DMS153 (cell line): ENCODE data around the gene MYPN.
"Not testable (repeated sequence)": the region's sequence is repeated elsewhere in the genome, so short reads cannot be mapped to it uniquely, and the experiment has no call there.

Experiments
- DNase-seq: peaks from one replicate; lab custom pipeline; 2025; lab: John Stamatoyannopoulos, UW

MYPN gene

GRCh38 chr10:68137171-68137570, 27.9 kb downstream of the MYPN start:
- no peak for DNase-seq

DNA sequence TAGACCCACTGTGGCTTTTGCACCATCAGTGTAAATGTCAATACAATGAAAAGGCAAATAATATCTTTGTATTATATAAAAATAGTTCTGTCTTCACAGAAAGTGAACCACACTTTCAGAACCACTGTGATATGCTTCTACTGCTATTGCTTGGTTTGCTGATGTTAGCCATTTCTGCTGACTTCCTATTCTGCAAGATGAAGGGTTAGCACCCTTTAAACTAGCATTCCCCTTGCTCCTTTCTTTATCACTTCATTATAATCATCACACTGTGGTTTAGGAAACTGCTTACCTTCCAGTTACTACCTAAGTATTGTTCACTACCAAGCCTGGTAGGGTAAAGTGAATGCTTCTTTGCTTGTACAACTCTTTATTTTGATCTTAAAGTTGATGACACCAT, 29.2 kb downstream of the MYPN start:
- no peak for DNase-seq

DNA sequence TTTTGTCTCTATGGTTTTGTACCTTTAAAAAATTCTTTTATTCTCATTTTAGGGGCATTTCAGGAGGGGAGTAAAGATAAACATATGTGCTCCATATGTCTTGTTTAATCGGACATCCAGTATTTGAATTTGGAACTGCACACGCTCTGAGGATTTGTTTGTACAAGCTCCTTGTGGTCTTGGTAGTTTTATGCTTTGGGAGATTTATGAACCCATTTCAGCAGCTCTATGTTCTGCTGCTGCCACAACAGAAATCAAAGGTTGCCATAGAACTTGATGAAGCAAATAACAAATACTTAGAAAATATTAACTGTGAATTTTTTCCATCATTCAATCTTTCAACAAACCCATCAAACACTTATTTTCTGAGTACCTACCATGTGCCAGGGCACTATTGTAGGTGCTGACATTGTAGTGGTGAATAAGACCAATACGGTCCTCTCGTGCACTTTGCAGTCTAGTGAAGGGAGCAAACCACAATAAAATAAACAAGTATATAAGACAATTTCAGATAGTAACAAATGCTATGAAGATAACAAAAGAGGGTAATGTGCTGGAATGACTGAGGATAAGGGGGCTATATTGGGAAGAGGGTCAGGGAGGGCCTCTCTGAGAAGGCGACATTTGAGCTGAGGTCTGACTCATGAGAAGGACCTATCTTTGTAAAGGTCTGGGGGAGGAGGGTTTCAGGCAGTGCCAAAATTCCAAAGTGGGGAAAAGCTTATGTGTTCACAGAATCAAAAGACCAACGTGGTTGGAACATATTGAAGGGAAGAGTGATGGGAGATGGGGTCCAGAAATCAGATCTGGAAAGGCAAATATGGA, 30.4 kb downstream of the MYPN start:
- no peak for DNase-seq

DNA sequence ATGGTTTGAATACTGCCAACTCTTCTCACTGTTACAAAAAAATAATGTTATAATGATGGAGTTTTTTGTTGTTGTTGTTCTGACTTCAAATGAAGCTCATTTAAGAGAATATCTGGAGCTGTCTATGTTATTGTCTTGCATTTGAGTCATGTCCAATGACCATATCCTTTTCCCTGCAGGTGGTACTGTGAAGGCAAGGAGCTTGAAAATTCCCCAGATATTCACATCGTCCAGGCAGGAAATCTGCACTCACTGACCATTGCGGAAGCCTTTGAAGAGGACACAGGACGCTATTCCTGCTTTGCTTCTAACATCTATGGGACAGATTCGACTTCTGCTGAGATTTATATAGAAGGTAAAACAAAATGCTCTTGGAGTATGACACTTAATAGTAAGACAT, 33.5 kb downstream of the MYPN start:
- no peak for DNase-seq

DNA sequence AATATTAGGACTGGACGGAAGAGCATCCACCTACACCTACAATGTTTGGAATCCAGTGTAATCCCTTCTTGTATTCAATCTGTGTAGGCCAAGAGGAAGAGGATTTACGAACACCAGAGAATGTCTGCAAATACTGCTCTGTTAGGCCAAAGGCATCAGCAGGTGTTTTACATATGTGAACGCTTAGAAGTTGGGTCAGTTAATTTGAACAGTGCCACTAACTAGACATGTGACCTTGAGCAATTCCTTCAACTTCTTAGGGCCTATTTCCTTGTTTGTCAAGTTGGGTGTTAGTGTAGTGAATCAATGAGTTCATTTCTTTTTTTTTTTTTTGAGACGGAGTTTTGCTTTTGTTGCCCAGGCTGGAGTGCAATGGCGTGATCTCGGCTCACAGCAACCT, 35.4 kb downstream of the MYPN start:
- DNase-seq: no peak

- no peak for DNase-seq
Measured at GRCh38 chr10:68145705-68146104, 36.4 kb downstream of the MYPN start.

DNA sequence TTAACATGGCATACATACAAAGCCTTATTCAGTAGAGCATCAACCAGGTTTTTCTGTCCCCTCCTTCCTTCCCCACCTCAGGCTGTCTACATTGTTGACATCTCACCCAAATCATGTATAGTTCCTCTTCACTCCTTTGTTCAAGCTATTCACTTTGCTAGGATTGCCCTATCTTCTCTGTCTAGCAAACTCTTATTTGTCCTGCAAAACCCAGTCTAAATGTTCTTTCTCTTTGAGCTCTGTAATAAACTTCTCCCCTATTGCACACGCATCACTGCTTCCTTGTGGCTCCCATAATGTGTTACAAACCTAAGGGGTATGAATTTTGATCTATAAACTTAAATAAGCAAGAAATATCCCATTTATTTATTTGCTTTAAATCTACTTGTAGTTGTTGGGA, 36.8 kb downstream of the MYPN start:
- no peak for DNase-seq

- DNase-seq: no peak
Measured at GRCh38 chr10:68151453-68151852, 42.2 kb downstream of the MYPN start.

GRCh38 chr10:68153473-68154210, 44.4 kb downstream of the MYPN start:
- peak; percentile 51 for DNase-seq

DNA sequence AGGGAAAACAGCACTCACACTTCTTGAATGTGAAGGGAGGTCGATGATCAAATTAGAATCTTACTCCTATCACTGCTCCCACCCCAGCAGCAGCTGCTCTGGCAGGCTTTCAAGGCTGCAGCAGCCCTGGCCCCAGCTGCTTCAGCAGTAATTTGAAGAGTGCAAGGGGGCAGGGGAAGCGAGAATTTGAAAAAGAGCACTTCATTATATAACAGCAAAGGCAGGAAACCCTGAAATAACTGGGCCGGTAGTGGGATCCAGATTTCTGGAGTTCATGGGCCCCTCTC, 44.9 kb downstream of the MYPN start:
- no peak for DNase-seq

- DNase-seq: no peak
Measured at GRCh38 chr10:68155615-68156210, 46.4 kb downstream of the MYPN start.

GRCh38 chr10:68156373-68157185, 47.3 kb downstream of the MYPN start:
- peak; percentile 19 for DNase-seq

GRCh38 chr10:68157522-68157921, 48.2 kb downstream of the MYPN start:
- not testable (repeated sequence) for DNase-seq

DNA sequence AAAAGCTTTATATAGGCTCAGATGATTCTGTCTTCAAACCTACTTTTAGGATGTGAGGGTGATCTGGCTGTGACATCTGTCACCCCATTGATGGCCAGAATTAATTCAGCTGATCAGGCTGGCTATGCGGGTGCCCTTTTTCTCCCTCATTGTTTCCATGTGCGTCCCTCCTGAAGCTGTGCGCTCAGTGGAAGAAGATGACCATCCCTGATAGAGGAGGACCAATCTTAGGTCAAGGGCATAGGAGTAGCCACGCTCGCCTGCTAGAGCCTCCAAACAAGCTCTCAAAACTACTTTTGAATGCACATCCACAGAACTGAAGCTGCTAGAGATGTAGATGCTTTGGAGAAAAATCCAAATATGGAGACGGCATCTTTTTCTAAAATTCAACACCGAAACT, 48.7 kb downstream of the MYPN start:
- no peak for DNase-seq

DNA sequence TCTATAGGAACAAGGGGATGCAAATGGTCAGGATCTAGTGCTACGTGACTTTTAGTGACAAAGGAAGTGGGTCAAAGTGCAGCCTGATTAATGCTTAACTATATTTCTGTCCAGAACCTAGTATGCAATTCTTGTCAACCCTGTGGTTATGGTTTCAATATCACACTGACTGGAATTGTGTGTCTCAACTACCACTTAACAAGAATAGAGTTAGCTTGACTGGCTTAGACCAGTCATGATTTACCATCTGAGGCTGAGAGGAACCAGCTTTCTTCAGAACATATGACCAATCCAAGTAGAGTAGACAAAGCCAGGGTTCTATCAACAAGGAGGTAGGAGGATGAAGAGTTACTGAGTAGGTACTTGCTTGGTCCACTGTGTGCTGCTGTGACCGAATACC, 54.4 kb downstream of the MYPN start:
- DNase-seq: no peak

DNA sequence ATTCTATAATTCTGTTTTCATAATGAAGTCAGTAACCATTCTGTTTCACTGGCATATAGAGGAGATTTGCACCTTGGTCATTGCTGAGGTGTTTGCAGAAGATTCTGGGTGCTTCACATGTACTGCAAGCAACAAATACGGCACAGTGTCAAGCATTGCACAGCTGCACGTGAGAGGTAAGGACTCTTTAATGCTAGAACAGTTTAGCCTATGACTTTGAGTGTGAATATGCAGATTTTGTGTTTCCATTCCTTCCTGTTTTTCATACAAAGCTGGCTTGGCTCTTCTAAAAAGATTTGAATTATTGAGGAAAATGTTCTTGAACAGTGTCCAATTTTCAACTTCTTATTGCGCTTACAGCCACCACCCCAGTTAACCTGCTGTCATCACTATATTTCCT, 56.4 kb downstream of the MYPN start:
- DNase-seq: no peak

- DNase-seq: no peak
Measured at GRCh38 chr10:68166871-68167585, 57.7 kb downstream of the MYPN start.

DNA sequence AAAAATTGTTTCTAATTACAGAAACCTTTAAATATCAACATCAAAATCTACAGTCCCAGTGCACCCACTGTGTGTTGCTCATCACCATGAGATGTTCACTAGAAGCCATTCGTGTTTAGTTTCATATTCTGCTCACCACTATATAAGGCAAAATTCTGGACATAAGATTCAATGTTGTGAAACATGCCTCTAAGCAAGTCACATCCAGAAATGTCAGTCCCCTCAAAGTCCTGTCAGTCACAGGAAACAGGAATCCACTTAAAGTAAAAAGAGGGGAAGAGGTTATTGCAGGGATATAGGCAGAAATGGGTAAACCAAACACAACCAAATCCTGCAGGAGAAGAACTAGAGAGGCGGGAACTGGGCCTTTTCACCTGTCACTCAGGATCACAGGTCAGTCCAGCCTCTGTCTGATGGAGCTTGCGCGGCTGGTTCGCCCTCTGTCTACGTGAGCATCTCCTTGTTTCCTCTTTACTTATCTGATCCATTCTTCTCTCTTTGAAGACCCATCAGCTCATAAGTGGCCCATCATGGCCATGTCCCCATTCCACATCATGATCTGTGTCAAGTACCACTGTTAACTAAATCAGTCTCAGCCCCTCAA, 58.4 kb downstream of the MYPN start:
- no peak for DNase-seq

GRCh38 chr10:68171539-68172080, 62.3 kb downstream of the MYPN start:
- no peak for DNase-seq

DNA sequence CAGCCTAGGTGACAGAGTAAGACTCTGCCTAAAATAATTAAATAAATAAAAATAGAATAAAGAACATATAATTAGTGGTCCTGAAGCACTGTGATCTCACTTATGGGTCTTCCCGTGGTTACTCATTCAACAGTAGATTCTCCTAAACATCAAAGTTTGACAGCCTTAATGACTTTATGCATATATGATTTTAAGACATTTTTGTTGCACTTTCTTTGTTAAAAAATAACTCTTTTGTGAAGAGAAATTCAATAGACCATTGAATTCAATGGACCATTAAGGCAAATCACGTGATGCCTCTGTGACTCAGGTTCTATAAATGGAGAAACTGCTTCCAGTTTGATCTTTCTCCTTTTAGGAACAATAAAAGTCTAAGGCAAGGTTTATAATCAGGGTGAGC, 63.0 kb downstream of the MYPN start:
- no peak for DNase-seq

DNA sequence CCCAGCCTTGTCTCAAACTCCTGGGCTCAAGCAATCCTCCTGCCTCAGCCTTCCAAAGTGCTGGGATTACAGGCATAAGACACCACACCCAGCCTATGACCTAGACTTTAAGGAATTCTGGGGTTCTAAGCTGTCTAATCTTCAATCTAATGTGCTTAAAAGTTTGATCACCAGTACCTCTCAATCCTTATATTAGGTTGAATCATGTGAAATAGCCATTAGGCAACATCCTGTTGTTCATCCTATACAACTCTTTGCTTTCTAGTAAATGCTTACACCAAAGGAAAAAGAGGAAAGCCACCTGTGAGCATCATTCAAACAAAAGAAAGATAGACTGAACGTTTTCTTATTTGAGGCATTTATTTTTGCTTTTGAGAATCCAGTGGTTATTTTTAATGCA, 66.7 kb downstream of the MYPN start:
- DNase-seq: no peak
